ENCODE data around the gene RNU6-8. TPM values are rescaled to one million over a fixed set of nuclear protein-coding genes. Genes with fewer than 3 reads are reported as not detected.

Gene RNU6-8
- not detected in 2 replicates for total RNA-seq (2013; cell fraction: nucleolus; rRNA removed)
- not detected in 2 replicates for total RNA-seq (2014; rRNA removed)
- total RNA-seq (2014; rRNA removed; fragmentation: Illumina TruSeq; extraction: Trizol), result not detected in 2 replicates
- not detected in 2 replicates for total RNA-seq (2021)
- not detected for polyA plus RNA-seq (2011; ENCODE audit: low read depth)
- polyA plus RNA-seq (2011; rRNA removed), result not detected in 2 replicates
- polyA plus RNA-seq (2011; cell fraction: cytosol; rRNA removed), result not detected in 2 replicates
- polyA plus RNA-seq (2011; cell fraction: nucleus; rRNA removed), result not detected in 2 replicates
- polyA plus RNA-seq (2012), result not detected in 2 replicates
- polyA plus RNA-seq (2014; fragmentation: Illumina TruSeq; extraction: Trizol), result not detected in 2 replicates
- not detected for polyA plus RNA-seq (2014; fragmentation: Nextera tagmentation; extraction: Ambion mirVana)
- polyA plus RNA-seq (2014; rRNA removed), result not detected in 2 replicates
- polyA plus RNA-seq (2016; fragmentation: Nextera tagmentation; extraction: Ambion mirVana), result not detected
- not detected in 2 replicates for polyA minus RNA-seq (2011; rRNA and poly(A)+ RNA removed)
- polyA minus RNA-seq (2011; cell fraction: cytosol; rRNA and poly(A)+ RNA removed), result not detected in 2 replicates
- polyA minus RNA-seq (2011; cell fraction: nucleus; rRNA and poly(A)+ RNA removed), result under 0.01 TPM in 1 of 2 replicates, not detected in the other
- percentile 34 among the genes with signal in this experiment for Bru-seq, nascent RNA
- BruChase-seq, experiment 1, labeled RNA remaining after a 6-hour chase, result percentile 60 among the genes with signal in this experiment
- BruChase-seq, experiment 2, labeled RNA remaining after a 2-hour chase, result not detected
- long read RNA-seq, experiment 1, result 0 reads
- long read RNA-seq, experiment 2, partial matches to known transcripts, result 0 of 1 reads
- long read RNA-seq, experiment 2, other reads (novel, unspliced or antisense), result 0 of 1 reads

GRCh38 chr14:32202998-32203882, at the start of gene RNU6-8:
Gene RNU6-8, minus strand, starts transcription at chr14:32203269.
- ChIA-PET RAD21 (ENCODE audit: unreplicated experiment) (interaction anchor here (0.5 to 1.3 kb wide), 8 partner anchors 44 to 276 kb away, joined by 3 to 5 read pairs (median 3); partner anchors contain the start of gene ARHGAP5), CTCF (interaction anchor here (0.7 to 2.0 kb wide), 7 partner anchors 50 to 129 kb away, joined by 3 to 12 read pairs (median 4); partner anchors contain the start of gene ARHGAP5), POLR2A (interaction anchor here (0.7 to 1.0 kb wide), 2 partner anchors 122 to 125 kb away, joined by 3 read pairs; no protein-coding TSS in a partner anchor), SMC1A (ENCODE audit: uncharacterized antibody, unreplicated experiment) (interaction anchor here (0.7 to 2.4 kb wide), 5 partner anchors 17 to 994 kb away, joined by 3 to 9 read pairs (median 3); partner anchors contain the start of gene ARHGAP5)
- Histone ChIP-seq H3K27me3 (replicated peaks in 1 of 2; ENCODE audit: control insufficient read depth in 2 of 2, insufficient read depth in 2 of 2, low read length in 1 of 2) (no peaks in the 10 kb centered on the region), H3K9me3 (replicated peaks; ENCODE audit: control insufficient read depth, insufficient read depth, low read length) (no peaks in the 10 kb centered on the region), H3K9ac (ENCODE audit: control insufficient read depth, insufficient read depth, low read length) (peak within 1 kb of the TSS; percentile 78), H3K79me2 (ENCODE audit: control insufficient read depth, insufficient read depth, low read length) (no peaks in the 10 kb centered on the region), H4K20me1 (ENCODE audit: control insufficient read depth, insufficient read depth) (no peaks in the 10 kb centered on the region), H3K36me3 (ENCODE audit: control insufficient read depth in 2 of 2, insufficient read depth in 2 of 2, low read length in 1 of 2) (no peaks in the 10 kb centered on the region), H3K4me2 (ENCODE audit: control insufficient read depth, insufficient read depth) (peak within 1 kb of the TSS; percentile 91), H3K4me1 (ENCODE audit: control insufficient read depth, insufficient read depth, low read length) (peaks cover 33% of the 10 kb centered on the region), H3K4me3 (peak within 1 kb of the TSS; percentile 73), H3K27ac (ENCODE audit: control insufficient read depth, insufficient read depth) (peak within 1 kb of the TSS; percentile 79), H2AFZ (ENCODE audit: control insufficient read depth, low read depth, low read length) (peak within 1 kb of the TSS; percentile 95)
- in situ Hi-C loops (cut with MboI) (loop anchor here (5.0 kb wide), 1 partner anchor 126 kb away; the partner anchor contains the start of gene ARHGAP5), intact Hi-C loops (cut with micrococcal nuclease; ENCODE audit: unreplicated experiment) (loop anchor here (2.0 kb wide), 2 partner anchors 100 to 126 kb away; partner anchors contain the start of gene ARHGAP5)
- WGBS (ENCODE audit: insufficient coverage, insufficient replicate concordance, low lambda C conversion rate, missing lambda C conversion rate), result under 1% methylated on average over 57 of the region's 57 CpGs
- ATAC-seq, result peak; percentile 76
- BruUV-seq (replicated peaks), result TSS peak; percentile 82
- peak; percentile 57 for DNase-seq (ENCODE audit: low read depth, low spot score)
- FAIRE-seq, result no peak
- TF ChIP-seq TBL1XR1 (IDR thresholded peaks at IDR 0.05; ENCODE audit: low read depth, low read length) (0 out of 2 replicates have a peak, but pooled peaks have one; percentile 38), ZNF207 (IDR thresholded peaks at IDR 0.05; ENCODE audit: borderline replicate concordance) (peak; percentile 35; the same call in 1 of the 2 replicates), HDAC6 (IDR thresholded peaks at IDR 0.05; ENCODE audit: unreplicated experiment) (no peak), BHLHE40 (IDR thresholded peaks at IDR 0.05; ENCODE audit: borderline replicate concordance in 1 of 2, low read depth in 2 of 2, low read length in 1 of 2) (peak; percentile 68 to 92), FOXK2 (IDR thresholded peaks at IDR 0.05) (peak; percentile 48), NFIC (IDR thresholded peaks at IDR 0.05; ENCODE audit: low read depth, low read length) (no peak), SMARCA5 (IDR thresholded peaks at IDR 0.05) (0 out of 2 replicates have a peak, but pooled peaks have one; percentile 47), MAX (IDR thresholded peaks at IDR 0.05; ENCODE audit: low read depth, low read length) (peak; percentile 48; the same call in 1 of the 2 replicates), MEF2B (IDR thresholded peaks at IDR 0.05; ENCODE audit: partially characterized antibody, poor library complexity, severe bottlenecking) (peak; percentile 55), POLR2AphosphoS2 (IDR thresholded peaks at IDR 0.05; ENCODE audit: low read depth, low read length) (no peak), SREBF2 (IDR thresholded peaks at IDR 0.05; ENCODE audit: low read length) (peak; percentile 90), CREB1 (IDR thresholded peaks at IDR 0.05; ENCODE audit: low read depth) (peak; percentile 41; the same call in 1 of the 2 replicates), ASH2L (IDR thresholded peaks at IDR 0.05; ENCODE audit: borderline replicate concordance, low read depth) (0 out of 2 replicates have a peak, but pooled peaks have one; percentile 57), ZNF592 (IDR thresholded peaks at IDR 0.05) (0 out of 2 replicates have a peak, but pooled peaks have one; percentile 37)

Measured in GM12878 (cell line).